Activated CD4-positive, alpha-beta T cell treated with anti-CD3 and anti-CD28 coated beads, Interleukin-2, amount 50 U/mL, for 4 hours (primary cell): ENCODE data around the gene C5orf52.
"Not testable (repeated sequence)": the region's sequence is repeated elsewhere in the genome, so short reads cannot be mapped to it uniquely, and the experiment has no call there.

Experiments
- DNase-seq, 2 experiments: peaks; one replicate each; pipeline ENCODE4 v3.0.0-alpha.2; 2020

Gene C5orf52

GRCh38 chr5:157727858-157728257 is 56.5 kb downstream of the C5orf52 start:
- DNase-seq: not testable (repeated sequence)
